ENCODE results near the gene ENTPD8.

The ENTPD8 gene

DNA sequence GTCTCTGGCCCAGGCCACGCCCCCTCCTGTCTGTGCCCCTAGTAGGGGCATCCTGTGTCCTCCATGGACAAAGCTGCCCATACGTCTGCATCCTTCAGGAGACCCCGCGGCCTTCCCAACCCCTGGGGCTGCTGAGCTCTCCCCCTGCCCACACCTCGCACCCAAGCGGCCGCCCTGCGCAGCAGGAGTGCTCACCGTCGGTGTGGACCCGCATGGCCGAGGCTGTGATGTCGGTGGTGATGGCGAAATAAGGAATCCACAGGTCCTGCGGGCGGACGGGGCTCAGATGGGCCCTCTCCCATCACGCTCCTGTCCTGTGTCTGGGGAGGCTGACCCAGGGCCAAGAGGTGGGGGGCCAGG is 22.8 kb upstream of the ENTPD8 start:
- Histone ChIP-seq H3K9me3 (ENCODE audit: control insufficient read depth, low read length) (no peaks in the 10 kb centered on the region), H3K27ac (ENCODE audit: insufficient read depth, low read length, poor library complexity, severe bottlenecking) (no peak overlapping the region), H3K4me3 (ENCODE audit: insufficient read depth, low read depth, low read length, poor library complexity, severe bottlenecking) (no peak overlapping the region), H3K4me1 (ENCODE audit: control insufficient read depth, insufficient read depth, low read length, poor library complexity, severe bottlenecking) (peaks cover 35% of the 10 kb centered on the region), H3K36me3 (ENCODE audit: control insufficient read depth, insufficient read depth, low read length) (no peaks in the 10 kb centered on the region), H3K27me3 (replicated peaks; ENCODE audit: control insufficient read depth, insufficient read depth, low read length, poor library complexity, severe bottlenecking) (no peaks in the 10 kb centered on the region)
- DNase-seq, result no peak

GRCh38 chr9:137462986-137463930 is 22.1 kb upstream of the ENTPD8 start:
- Histone ChIP-seq H3K27me3 (replicated peaks; ENCODE audit: control insufficient read depth, insufficient read depth, low read length, poor library complexity, severe bottlenecking) (no peaks in the 10 kb centered on the region), H3K4me1 (ENCODE audit: control insufficient read depth, insufficient read depth, low read length, poor library complexity, severe bottlenecking) (peaks cover 40% of the 10 kb centered on the region), H3K36me3 (ENCODE audit: control insufficient read depth, insufficient read depth, low read length) (no peaks in the 10 kb centered on the region), H3K27ac (ENCODE audit: insufficient read depth, low read length, poor library complexity, severe bottlenecking) (no peak overlapping the region), H3K4me3 (ENCODE audit: insufficient read depth, low read depth, low read length, poor library complexity, severe bottlenecking) (peak overlapping the region; percentile 47), H3K9me3 (ENCODE audit: control insufficient read depth, low read length) (no peaks in the 10 kb centered on the region)
- DNase-seq, result no peak

DNA sequence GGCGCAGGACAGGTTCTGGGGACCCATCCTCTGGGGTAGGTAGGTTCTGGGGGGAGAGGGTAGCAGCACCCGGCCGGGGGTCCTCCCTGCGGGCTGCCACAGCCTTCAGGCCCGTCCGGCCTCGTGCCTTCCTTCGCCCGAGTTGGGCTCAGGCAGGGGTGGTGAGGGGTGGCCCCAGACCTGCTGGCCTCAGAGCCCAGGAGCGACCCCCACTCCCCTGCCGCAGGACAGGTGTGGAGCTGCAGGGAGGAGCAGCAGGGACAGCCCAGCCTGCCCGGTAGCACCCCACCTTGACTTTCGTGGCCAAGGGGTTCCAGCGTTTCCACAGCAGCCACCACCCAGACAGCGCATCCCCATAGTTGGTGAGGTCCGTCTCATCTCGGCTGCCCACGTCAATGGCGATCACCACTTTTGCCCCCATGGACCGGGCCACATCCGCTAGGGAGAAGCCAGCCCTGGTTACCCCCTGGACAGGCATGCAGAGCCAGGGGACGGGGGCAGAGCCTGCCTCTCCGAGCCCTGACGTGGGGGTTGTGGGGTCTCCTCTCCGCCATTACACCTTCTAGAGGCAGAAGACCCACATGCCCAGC is 21.3 kb upstream of the ENTPD8 start:
- Histone ChIP-seq H3K36me3 (ENCODE audit: control insufficient read depth, insufficient read depth, low read length) (no peaks in the 10 kb centered on the region), H3K4me1 (ENCODE audit: control insufficient read depth, insufficient read depth, low read length, poor library complexity, severe bottlenecking) (peaks cover 44% of the 10 kb centered on the region), H3K27ac (ENCODE audit: insufficient read depth, low read length, poor library complexity, severe bottlenecking) (peak overlapping the region; percentile 59), H3K27me3 (replicated peaks; ENCODE audit: control insufficient read depth, insufficient read depth, low read length, poor library complexity, severe bottlenecking) (no peaks in the 10 kb centered on the region), H3K9me3 (ENCODE audit: control insufficient read depth, low read length) (no peaks in the 10 kb centered on the region), H3K4me3 (ENCODE audit: insufficient read depth, low read depth, low read length, poor library complexity, severe bottlenecking) (peak overlapping the region; percentile 47)
- no peak for DNase-seq

- peaks cover 44% of the 10 kb centered on the region for H3K4me1 ChIP-seq (ENCODE audit: control insufficient read depth, insufficient read depth, low read length, poor library complexity, severe bottlenecking)
- DNase-seq, result peak; percentile 63 to 71 (median 67)
- H3K27me3 ChIP-seq (replicated peaks; ENCODE audit: control insufficient read depth, insufficient read depth, low read length, poor library complexity, severe bottlenecking), result no peaks in the 10 kb centered on the region
- peaks cover 6% of the 10 kb centered on the region for H3K36me3 ChIP-seq (ENCODE audit: control insufficient read depth, insufficient read depth, low read length)
- peak overlapping the region; percentile 47 for H3K4me3 ChIP-seq (ENCODE audit: insufficient read depth, low read depth, low read length, poor library complexity, severe bottlenecking)
- peak overlapping the region; percentile 59 for H3K27ac ChIP-seq (ENCODE audit: insufficient read depth, low read length, poor library complexity, severe bottlenecking)
- no peaks in the 10 kb centered on the region for H3K9me3 ChIP-seq (ENCODE audit: control insufficient read depth, low read length)
Observed at GRCh38 chr9:137461663-137462395, 20.7 kb upstream of the ENTPD8 start.

DNA sequence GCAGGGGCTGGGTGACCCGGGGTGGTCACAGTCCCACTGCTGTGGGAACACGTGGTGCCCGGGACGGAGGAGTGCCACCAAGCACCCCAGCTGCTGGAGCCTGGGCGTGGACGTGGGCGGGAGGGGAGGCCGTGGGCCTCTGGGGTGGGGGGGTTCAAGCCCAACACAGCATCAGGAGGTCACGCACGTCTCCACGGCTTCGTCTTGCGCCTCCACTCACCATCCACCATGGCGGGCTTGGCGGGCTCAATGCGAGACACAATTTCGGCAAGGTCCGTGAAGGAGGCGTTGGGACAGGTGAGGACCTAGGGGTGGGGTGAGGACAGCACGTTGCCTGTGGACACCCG is 20.1 kb upstream of the ENTPD8 start:
- H3K36me3 ChIP-seq (ENCODE audit: control insufficient read depth, insufficient read depth, low read length), result peaks cover 11% of the 10 kb centered on the region
- H3K27ac ChIP-seq (ENCODE audit: insufficient read depth, low read length, poor library complexity, severe bottlenecking), result peak overlapping the region; percentile 59
- H3K9me3 ChIP-seq (ENCODE audit: control insufficient read depth, low read length), result no peaks in the 10 kb centered on the region
- H3K4me1 ChIP-seq (ENCODE audit: control insufficient read depth, insufficient read depth, low read length, poor library complexity, severe bottlenecking), result peaks cover 44% of the 10 kb centered on the region
- H3K4me3 ChIP-seq (ENCODE audit: insufficient read depth, low read depth, low read length, poor library complexity, severe bottlenecking), result no peak overlapping the region
- H3K27me3 ChIP-seq (replicated peaks; ENCODE audit: control insufficient read depth, insufficient read depth, low read length, poor library complexity, severe bottlenecking), result no peaks in the 10 kb centered on the region
- DNase-seq, result no peak

- H3K27ac ChIP-seq (ENCODE audit: insufficient read depth, low read length, poor library complexity, severe bottlenecking), result no peak overlapping the region
- H3K4me3 ChIP-seq (ENCODE audit: insufficient read depth, low read depth, low read length, poor library complexity, severe bottlenecking), result no peak overlapping the region
- no peaks in the 10 kb centered on the region for H3K27me3 ChIP-seq (replicated peaks; ENCODE audit: control insufficient read depth, insufficient read depth, low read length, poor library complexity, severe bottlenecking)
- H3K9me3 ChIP-seq (ENCODE audit: control insufficient read depth, low read length), result no peaks in the 10 kb centered on the region
- DNase-seq, result no peak
- H3K4me1 ChIP-seq (ENCODE audit: control insufficient read depth, insufficient read depth, low read length, poor library complexity, severe bottlenecking), result peaks cover 44% of the 10 kb centered on the region
- peaks cover 11% of the 10 kb centered on the region for H3K36me3 ChIP-seq (ENCODE audit: control insufficient read depth, insufficient read depth, low read length)
Observed at GRCh38 chr9:137460363-137461315, 19.5 kb upstream of the ENTPD8 start.

DNA sequence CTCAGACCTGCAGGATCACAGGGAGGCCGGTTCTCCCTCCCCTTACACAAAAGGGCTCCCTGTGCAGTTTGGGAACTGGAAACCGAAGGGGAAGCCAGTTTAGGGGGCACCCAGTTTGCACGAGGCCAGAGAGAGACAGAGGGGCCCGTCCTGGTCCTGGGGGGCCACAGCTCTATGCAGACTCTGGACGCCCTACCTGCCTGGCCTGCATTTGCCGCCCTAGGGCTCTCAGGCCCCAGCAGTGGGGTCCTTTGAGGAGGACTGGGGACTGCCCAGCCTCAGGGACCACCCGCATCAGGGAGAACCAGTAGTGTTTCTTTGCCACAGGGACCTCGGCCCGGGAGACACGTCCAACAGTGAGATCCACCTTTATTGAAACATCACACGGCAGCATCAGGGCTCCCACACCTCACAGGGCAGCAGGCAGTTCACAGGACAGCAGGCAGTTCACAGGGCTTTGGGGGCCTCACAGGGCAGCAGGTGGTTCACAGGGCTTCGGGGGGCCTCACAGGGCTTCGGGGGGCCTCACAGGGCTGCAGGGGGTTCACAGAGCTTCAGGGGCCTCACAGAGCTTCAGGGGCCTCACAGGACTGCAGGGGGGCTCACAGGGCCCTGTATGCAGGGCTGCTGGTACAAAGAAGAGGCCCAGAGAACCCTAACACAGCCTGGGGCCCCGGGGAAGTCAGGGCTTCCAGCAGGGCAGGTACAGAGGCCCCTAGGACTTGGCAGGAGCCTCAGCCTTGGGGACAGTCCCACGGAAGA is 18.6 kb upstream of the ENTPD8 start:
- peaks cover 11% of the 10 kb centered on the region for H3K36me3 ChIP-seq (ENCODE audit: control insufficient read depth, insufficient read depth, low read length)
- peaks cover 47% of the 10 kb centered on the region for H3K4me1 ChIP-seq (ENCODE audit: control insufficient read depth, insufficient read depth, low read length, poor library complexity, severe bottlenecking)
- peak overlapping the region; percentile 39 for H3K4me3 ChIP-seq (ENCODE audit: insufficient read depth, low read depth, low read length, poor library complexity, severe bottlenecking)
- peak overlapping the region; percentile 66 for H3K27ac ChIP-seq (ENCODE audit: insufficient read depth, low read length, poor library complexity, severe bottlenecking)
- no peaks in the 10 kb centered on the region for H3K9me3 ChIP-seq (ENCODE audit: control insufficient read depth, low read length)
- DNase-seq, result no peak
- H3K27me3 ChIP-seq (replicated peaks; ENCODE audit: control insufficient read depth, insufficient read depth, low read length, poor library complexity, severe bottlenecking), result no peaks in the 10 kb centered on the region

DNA sequence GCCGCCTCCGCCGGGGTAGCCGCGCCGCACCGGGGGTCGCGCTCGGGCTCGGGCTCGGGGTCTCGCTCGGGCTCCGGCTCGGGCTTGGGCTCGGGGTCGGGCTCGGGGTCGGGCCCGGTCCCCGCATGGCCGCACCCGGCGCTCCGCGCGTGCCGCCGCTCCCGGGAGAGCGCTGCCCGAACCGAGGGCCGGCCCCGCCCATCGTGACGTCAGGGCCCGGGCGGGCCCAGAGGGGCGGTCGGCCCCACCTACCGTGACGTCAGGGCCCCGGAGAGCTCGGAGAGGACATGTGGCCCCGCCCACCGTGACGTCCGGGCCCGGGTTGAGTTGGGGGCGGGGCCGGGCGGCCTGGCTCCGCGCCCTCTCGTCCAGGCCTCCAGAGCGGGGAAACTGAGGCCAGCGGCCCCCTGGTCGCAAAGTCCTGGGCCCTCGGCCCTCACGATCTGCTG is 18.0 kb upstream of the ENTPD8 start, which contains the start of gene NSMF:
TSS of gene NSMF (minus strand) at position 183 of the 449 bp plus-strand sequence. CDS start 232 bp downstream, outside the sequence.
- H3K36me3 ChIP-seq (ENCODE audit: control insufficient read depth, insufficient read depth, low read length), result peaks cover 11% of the 10 kb centered on the region
- H3K4me1 ChIP-seq (ENCODE audit: control insufficient read depth, insufficient read depth, low read length, poor library complexity, severe bottlenecking), result peaks cover 53% of the 10 kb centered on the region
- no peaks in the 10 kb centered on the region for H3K27me3 ChIP-seq (replicated peaks; ENCODE audit: control insufficient read depth, insufficient read depth, low read length, poor library complexity, severe bottlenecking)
- peak; percentile 87 to 92 (median 92) for DNase-seq
- no peaks in the 10 kb centered on the region for H3K9me3 ChIP-seq (ENCODE audit: control insufficient read depth, low read length)
- H3K4me3 ChIP-seq (ENCODE audit: insufficient read depth, low read depth, low read length, poor library complexity, severe bottlenecking), result peak within 1 kb of the TSS; percentile 56
- H3K27ac ChIP-seq (ENCODE audit: insufficient read depth, low read length, poor library complexity, severe bottlenecking), result peak within 1 kb of the TSS; percentile 66
